A673 (cell line): Measurements from ENCODE around the gene ARNT2. TPM values are rescaled to one million over a fixed set of nuclear protein-coding genes. Genes with fewer than 3 reads are reported as not detected.

Experiments used
- microRNA-seq: library from miRNA; unstranded; fragments of <30 nt; microRNA quantifications from one replicate; pipeline ENCODE4 v1.2.0, GENCODE V29; 2021
- total RNA-seq: library from RNA; stranded (reverse); gene quantifications from 2 replicates; pipeline ENCODE4 v1.2.3, GENCODE V29; 2021

Gene ARNT2
- total RNA-seq, 1 experiment from 2014 or later = 2.1 TPM

Small RNA genes within 50 kb of the gene (microRNA-seq; reads per million reads assigned to microRNA genes)
- not detected for gene MIR5572

Other genes with a start within 250 kb of the ARNT2 start
- gene CTXND1, start 152.2 kb upstream of the ARNT2 start, total RNA-seq = not detected in 2 replicates